GM19193 (cell line): Measurements from ENCODE around the gene MPHOSPH10.

Source experiments
- POLR2A ChIP-seq: IDR thresholded peaks from 4 replicates; pipeline ENCODE4 v1.6.1; 2011; ENCODE audit not compliant: insufficient read depth, insufficient read length; ENCODE audit errors: extremely low read depth

Gene MPHOSPH10

GRCh38 chr2:71157124-71157793, 26.8 kb downstream of the MPHOSPH10 start:
- no peak for TF ChIP-seq POLR2A

DNA sequence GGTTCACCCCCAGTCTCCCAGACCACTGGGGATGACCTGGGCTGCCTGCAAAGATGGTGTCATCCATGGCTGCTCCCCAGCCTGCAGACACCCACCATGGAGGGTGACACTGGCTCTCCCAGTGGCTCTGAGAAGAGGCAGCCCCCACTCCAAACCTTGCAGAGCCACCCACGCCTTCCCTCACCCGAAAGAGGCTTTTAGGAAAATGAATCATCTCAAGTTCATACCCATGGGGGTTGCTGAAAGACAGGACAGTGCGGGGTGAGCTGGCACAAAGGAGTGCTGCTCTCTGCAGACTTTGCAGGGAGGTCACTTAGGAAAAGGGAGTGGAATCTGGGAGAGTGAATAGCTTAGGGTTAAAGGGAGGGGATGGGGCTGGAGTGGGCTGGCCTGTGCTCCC, 36.4 kb downstream of the MPHOSPH10 start:
- TF ChIP-seq POLR2A: no peak

DNA sequence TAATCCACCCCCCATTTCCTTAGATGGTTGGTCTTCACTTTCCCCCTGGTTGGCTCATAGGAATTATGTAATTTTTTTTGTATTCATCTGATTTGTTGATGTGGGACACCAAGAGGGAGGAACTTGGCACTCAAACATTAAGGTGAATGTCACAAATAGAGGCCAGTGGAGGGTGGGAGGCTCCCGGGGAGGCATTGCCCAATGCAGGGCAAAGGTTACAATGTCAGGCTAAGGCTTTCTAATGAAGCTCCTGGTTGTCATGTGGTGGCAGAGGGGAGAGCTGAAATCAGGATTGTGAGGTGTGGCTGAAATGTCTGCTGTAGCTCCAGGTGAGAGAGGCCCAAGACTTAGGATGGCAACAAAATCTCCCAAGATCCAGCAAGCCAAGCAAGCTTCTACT, 42.7 kb downstream of the MPHOSPH10 start:
- TF ChIP-seq POLR2A: no peak

DNA sequence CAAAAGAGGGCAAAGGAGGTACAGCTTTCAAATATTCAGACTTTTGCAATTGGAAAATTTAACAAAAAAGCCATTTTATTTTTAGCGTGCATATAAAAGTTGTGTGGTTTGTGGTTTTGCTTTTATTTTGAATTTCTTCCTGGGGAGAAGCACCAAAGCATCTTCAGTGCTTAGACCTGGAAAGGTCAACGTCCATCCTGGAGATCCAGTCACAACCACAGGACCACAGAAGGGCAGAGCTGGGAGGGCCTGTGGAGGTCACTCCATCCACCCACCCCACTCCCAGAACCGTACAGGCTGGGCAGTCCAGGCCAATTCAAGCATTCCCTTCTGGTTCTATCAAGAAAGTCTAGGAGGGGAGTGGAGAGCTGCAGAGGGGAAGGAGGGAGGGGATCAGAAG, 43.8 kb downstream of the MPHOSPH10 start:
- TF ChIP-seq POLR2A: no peak

DNA sequence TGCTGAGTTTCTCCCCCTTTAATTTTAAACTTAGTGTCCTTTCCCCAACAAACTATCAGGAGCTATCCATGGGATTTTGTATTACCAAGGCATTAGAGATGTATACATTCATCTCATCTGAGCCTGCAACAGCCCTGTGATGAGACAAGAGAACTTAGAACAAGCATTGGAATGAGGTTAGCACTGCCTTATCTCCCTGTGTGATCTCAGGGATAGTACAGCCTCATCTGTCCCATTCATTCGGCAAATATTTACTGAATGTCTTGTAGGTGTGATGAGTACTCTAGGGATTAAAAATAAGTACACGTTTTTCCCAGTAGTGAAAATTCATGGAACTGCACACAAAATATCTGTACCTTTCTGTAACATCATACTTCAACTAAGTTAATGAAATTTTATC, 50.9 kb downstream of the MPHOSPH10 start:
- no peak for TF ChIP-seq POLR2A

- no peak for TF ChIP-seq POLR2A
Measured at GRCh38 chr2:71186973-71187372, 56.5 kb downstream of the MPHOSPH10 start.

DNA sequence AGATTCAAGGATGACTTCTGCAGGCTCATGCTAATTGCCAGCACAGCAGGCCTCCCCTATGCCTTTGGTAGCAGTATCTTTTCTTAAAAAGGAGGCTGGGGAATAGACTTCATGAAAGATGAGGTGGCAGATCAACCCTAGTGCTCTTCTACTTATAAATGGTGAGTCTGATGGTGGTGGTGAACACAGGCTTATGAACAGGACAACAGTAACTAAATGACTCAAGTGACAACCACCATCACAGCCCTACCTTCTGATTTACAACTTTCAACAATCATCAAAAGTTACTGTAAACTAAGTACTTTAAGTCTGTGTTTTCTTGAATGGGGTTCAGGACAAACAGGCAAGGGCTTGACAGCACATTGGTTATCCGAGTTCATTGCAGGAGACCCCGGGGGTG, 57.2 kb downstream of the MPHOSPH10 start:
- no peak for TF ChIP-seq POLR2A

DNA sequence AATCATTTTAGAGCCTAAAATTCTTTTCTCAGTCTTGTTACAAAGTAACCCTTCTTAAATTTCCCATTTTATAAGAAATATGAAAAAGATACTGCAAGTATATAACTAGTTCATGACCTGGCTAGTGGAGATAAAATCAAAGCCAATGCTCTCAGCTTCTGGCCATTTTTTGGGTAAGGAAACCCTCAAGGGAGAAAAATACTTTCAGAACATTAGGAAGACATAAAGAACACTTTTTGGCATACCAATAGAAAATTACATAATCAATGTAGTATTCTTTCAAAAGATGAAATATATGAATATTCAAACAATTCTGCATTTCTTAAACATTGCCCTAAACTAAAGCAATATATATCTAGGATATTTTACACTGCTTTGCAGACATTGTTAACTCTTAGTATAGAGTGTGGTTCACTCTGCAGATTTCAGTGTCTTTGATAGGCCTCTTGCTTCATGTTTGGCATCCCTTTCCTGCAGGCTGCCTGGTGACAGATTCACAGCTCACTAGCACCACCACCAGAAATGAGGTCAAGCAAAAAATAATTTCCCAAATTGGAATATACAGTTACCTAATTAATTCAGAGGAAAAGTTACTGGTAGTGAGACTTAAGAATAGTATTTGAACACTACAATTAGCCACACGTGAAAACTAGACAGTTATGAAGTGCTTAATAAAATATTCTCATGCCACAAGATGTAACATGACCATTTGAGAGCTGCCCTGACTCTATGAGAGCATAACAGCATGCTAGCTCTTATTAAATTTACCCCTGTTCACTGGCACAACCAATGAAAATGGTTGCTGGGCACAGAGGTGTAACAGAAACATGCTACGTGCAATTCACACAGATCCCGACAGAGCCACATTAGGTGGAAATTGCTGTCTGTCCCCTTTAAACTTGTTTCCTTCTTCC, 60.5 kb downstream of the MPHOSPH10 start:
- TF ChIP-seq POLR2A: no peak

GRCh38 chr2:71191570-71191943, 61.1 kb downstream of the MPHOSPH10 start:
- no peak for TF ChIP-seq POLR2A
